Mesenchymal stem cell (in vitro differentiated cells and primary cell): ENCODE data around the gene DPY19L3.
"Not testable (repeated sequence)": the region's sequence is repeated elsewhere in the genome, so short reads cannot be mapped to it uniquely, and the experiment has no call there.

ENCODE experiments used
- DNase-seq: peaks from one replicate; pipeline ENCODE4 v3.0.0-alpha.2; 2013
- H2AFZ ChIP-seq: one replicate; pipeline ENCODE4 v1.6.1; 2013; ENCODE audit warnings: low read depth, mild to moderate bottlenecking, control low read depth, inconsistent platforms, low read length, moderate library complexity
- H2AK5ac ChIP-seq: 2 replicates; pipeline ENCODE4 v1.6.1; 2013; ENCODE audit warnings: low read length, moderate library complexity, mild to moderate bottlenecking, inconsistent platforms; ENCODE audit not compliant: severe bottlenecking
- H2BK120ac ChIP-seq: one replicate; pipeline ENCODE4 v1.6.1; 2013; ENCODE audit warnings: low read depth, mild to moderate bottlenecking, inconsistent platforms, low read length, moderate library complexity
- H2BK12ac ChIP-seq, 2 experiments: one replicate each; pipeline ENCODE4 v1.6.1; 2013; ENCODE audit warnings: inconsistent platforms in 2 of 2, low read length in 2 of 2, mild to moderate bottlenecking in 2 of 2, moderate library complexity in 2 of 2, control low read depth in 1 of 2
- H2BK15ac ChIP-seq: one replicate; pipeline ENCODE4 v1.6.1; 2013; ENCODE audit warnings: mild to moderate bottlenecking, low read depth, inconsistent platforms; ENCODE audit not compliant: poor library complexity, severe bottlenecking
- H2BK5ac ChIP-seq: 2 replicates; pipeline ENCODE4 v1.6.1; 2013; ENCODE audit warnings: low read depth, mild to moderate bottlenecking, low read length, control low read depth, inconsistent platforms; ENCODE audit not compliant: poor library complexity, severe bottlenecking
- H3K14ac ChIP-seq, 2 experiments: one replicate each; pipeline ENCODE4 v1.6.1; 2013; ENCODE audit warnings: inconsistent platforms in 2 of 2, low read length in 2 of 2, control low read depth in 1 of 2, mild to moderate bottlenecking in 1 of 2, moderate library complexity in 1 of 2
- H3K18ac ChIP-seq, 2 experiments: one replicate each; pipeline ENCODE4 v1.6.1; 2013; ENCODE audit warnings: inconsistent platforms in 2 of 2, low read length in 2 of 2, control low read depth in 1 of 2, low read depth in 1 of 2, mild to moderate bottlenecking in 1 of 2
- H3K23ac ChIP-seq, 2 experiments: one replicate each; pipeline ENCODE4 v1.6.1; 2013; ENCODE audit warnings: inconsistent platforms in 2 of 2, low read length in 2 of 2, mild to moderate bottlenecking in 2 of 2, moderate library complexity in 2 of 2, control low read depth in 1 of 2
- H3K27ac ChIP-seq: 2 replicates; pipeline ENCODE4 v1.5.1; 2013; ENCODE audit warnings: mild to moderate bottlenecking, moderate library complexity, low read length, control low read depth, inconsistent platforms; ENCODE audit not compliant: poor library complexity, severe bottlenecking
- H3K27me3 ChIP-seq, 2 experiments: 2 replicates each; pipeline versions ENCODE4 v1.6.1 to v1.7.0; 2013; ENCODE audit warnings: low read length in 2 of 2, mild to moderate bottlenecking in 2 of 2, moderate library complexity in 2 of 2, control low read depth in 1 of 2, inconsistent platforms in 1 of 2; ENCODE audit not compliant: control insufficient read depth in 1 of 2, insufficient read depth in 1 of 2
- H3K36me3 ChIP-seq, 2 experiments: 2 replicates each; pipeline versions ENCODE4 v1.6.1 to v1.7.0; 2013; ENCODE audit warnings: low read length in 2 of 2, control low read depth in 1 of 2, inconsistent platforms in 1 of 2, low read depth in 1 of 2, mild to moderate bottlenecking in 1 of 2; ENCODE audit not compliant: insufficient read depth in 2 of 2, control insufficient read depth in 1 of 2
- H3K4ac ChIP-seq, 2 experiments: one replicate each; pipeline ENCODE4 v1.6.1; 2013; ENCODE audit warnings: inconsistent platforms in 2 of 2, low read length in 2 of 2, mild to moderate bottlenecking in 2 of 2, moderate library complexity in 2 of 2, control low read depth in 1 of 2, low read depth in 1 of 2
- H3K4me1 ChIP-seq: 2 replicates; pipeline ENCODE4 v1.6.1; 2013; ENCODE audit warnings: low read depth, low read length, control low read depth; ENCODE audit not compliant: control insufficient read depth, insufficient read depth
- H3K4me2 ChIP-seq: 2 replicates; pipeline ENCODE4 v1.6.1; 2013; ENCODE audit warnings: low read length, mild to moderate bottlenecking, inconsistent platforms; ENCODE audit not compliant: poor library complexity, severe bottlenecking
- H3K4me3 ChIP-seq, 2 experiments: 2 replicates each; pipeline versions ENCODE4 v1.5.1 to v1.7.0; 2013; ENCODE audit warnings: low read length in 2 of 2, mild to moderate bottlenecking in 2 of 2, control low read depth in 1 of 2, low read depth in 1 of 2; ENCODE audit not compliant: insufficient read depth in 1 of 2
- H3K79me1 ChIP-seq: replicated peaks from 2 replicates; pipeline ENCODE4 v1.6.1; 2013; ENCODE audit warnings: mild to moderate bottlenecking, control low read depth, low read length, inconsistent platforms; ENCODE audit not compliant: poor library complexity, severe bottlenecking
- H3K9ac ChIP-seq: 2 replicates; pipeline ENCODE4 v1.7.0; 2013; ENCODE audit warnings: mild to moderate bottlenecking, low read length, moderate library complexity
- H3K9me3 ChIP-seq: 2 replicates; pipeline ENCODE4 v1.7.0; 2013; ENCODE audit warnings: mild to moderate bottlenecking, low read length; ENCODE audit not compliant: control insufficient read depth
- H4K8ac ChIP-seq: one replicate; pipeline ENCODE4 v1.6.1; 2013; ENCODE audit warnings: inconsistent platforms, mild to moderate bottlenecking, low read length, moderate library complexity
- H4K91ac ChIP-seq: one replicate; pipeline ENCODE4 v1.6.1; 2013; ENCODE audit warnings: mild to moderate bottlenecking, low read length, inconsistent platforms
- whole genome bisulfite sequencing: methylation state at CpG from one replicate; pipeline ENCODE4 v1.1.7; 2013; ENCODE audit warnings: mixed read lengths; 5-methylcytosine and 5-hydroxymethylcytosine counted together

The DPY19L3 gene

DNA sequence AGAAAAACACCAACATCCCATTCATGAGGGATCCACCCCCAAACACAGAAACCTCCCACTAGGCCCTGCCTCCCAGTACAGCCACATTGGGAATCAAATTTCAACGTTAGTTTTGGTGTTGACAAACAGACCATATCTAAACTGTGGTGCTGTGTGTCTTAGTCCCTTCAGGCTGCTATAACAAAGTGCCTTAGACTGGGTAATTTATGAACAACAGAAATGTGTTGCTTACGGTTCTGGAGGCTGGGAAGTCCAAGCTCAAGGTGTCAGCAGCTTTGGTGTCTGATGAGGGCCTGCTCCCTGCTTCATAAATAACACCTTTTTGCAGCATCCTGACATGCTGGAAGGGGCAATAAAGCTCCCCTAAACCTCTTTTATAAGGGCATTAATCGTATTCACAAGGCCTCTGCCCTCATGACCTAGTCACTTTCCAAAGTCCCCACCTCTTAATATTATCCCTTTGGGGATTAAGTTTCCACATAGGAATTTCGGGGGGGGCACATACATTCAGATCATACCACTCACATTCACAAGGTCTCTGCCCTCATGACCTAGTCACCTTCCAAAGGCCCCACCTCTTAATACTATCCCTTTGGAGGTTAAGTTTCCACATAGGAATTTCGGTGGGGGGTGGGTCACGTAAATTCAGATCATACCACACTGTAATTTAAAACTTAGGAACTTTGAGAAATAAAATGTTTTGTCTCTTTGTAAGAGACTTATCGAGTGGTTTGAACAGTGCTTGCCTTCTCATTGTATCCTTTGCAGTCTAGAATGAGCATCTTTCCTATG is 32.6 kb upstream of the DPY19L3 start:
- no peak overlapping the region for H3K23ac ChIP-seq
- WGBS: 48% methylated on average over 4 of the region's 7 CpGs
- H3K36me3 ChIP-seq: peaks cover 29 to 64% of the 10 kb centered on the region in 2 experiments
- H3K18ac ChIP-seq: peak overlapping the region; percentile 70 to 82
- H3K4me1 ChIP-seq: peaks cover 7% of the 10 kb centered on the region
- H3K4me2 ChIP-seq: peak overlapping the region; percentile 57
- H2BK12ac ChIP-seq: peak overlapping the region; percentile 20 to 54
- H3K4me3 ChIP-seq: peak overlapping the region in 1 of 2 experiments; percentile 6
- peak overlapping the region; percentile 24 to 79 for H3K4ac ChIP-seq
- H3K14ac ChIP-seq: no peak overlapping the region
- peak overlapping the region; percentile 60 for H2AK5ac ChIP-seq
- peak overlapping the region; percentile 87 for H4K8ac ChIP-seq
- H2BK5ac ChIP-seq: no peak overlapping the region
- peak overlapping the region; percentile 95 for H3K27ac ChIP-seq
- H3K79me1 ChIP-seq: peaks cover 33% of the 10 kb centered on the region
- no peaks in the 10 kb centered on the region for H3K27me3 ChIP-seq
- H3K9me3 ChIP-seq: no peaks in the 10 kb centered on the region
- DNase-seq: no peak
- H2BK15ac ChIP-seq: peak overlapping the region; percentile 77
- H4K91ac ChIP-seq: peak overlapping the region; percentile 82
- H3K9ac ChIP-seq: peak overlapping the region; percentile 7
- no peak overlapping the region for H2AFZ ChIP-seq
- peak overlapping the region; percentile 8 for H2BK120ac ChIP-seq

DNA sequence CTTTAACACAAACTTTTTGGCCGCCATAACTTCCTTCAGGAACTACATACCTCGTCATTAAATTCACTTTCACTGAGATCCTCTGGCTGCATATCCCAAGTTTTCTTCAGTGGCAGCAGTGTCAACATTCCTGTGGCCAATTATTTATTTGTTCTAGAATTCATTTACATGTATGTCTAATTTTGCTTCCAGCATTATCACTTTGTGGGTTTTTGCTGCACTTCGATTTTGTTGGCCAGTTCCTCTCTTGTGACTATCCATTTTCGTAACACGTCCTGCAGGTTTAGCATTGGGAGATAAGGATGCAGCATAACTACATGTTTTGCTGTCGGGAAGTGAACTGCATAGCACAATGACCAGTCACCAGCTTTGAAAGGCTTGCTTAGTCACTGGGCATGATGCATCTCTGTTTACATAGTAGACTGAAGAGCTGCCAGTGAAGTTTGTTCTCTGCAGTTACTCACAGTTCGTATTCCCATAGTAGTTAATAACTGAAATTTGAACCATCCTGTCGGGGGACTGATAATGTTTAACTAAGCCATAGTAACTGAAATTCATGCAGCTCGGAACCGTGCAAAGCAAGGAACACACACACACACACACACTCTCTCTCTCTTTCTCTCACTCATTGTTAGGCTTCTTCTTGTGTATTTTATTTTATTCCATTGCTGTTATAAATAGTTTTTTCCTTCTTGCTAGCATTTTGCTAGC is 31.8 kb upstream of the DPY19L3 start:
- 0% methylated on average over 6 of the region's 10 CpGs for WGBS
- no peak overlapping the region for H4K8ac ChIP-seq
- H2AFZ ChIP-seq: no peak overlapping the region
- peak overlapping the region in 1 of 2 experiments; percentile 33 for H3K4me3 ChIP-seq
- H3K9me3 ChIP-seq: no peaks in the 10 kb centered on the region
- H2BK15ac ChIP-seq: no peak overlapping the region
- H3K4me1 ChIP-seq: peaks cover 7% of the 10 kb centered on the region
- peak overlapping the region; percentile 43 for H3K9ac ChIP-seq
- no peak overlapping the region for H4K91ac ChIP-seq
- H3K27ac ChIP-seq: peak overlapping the region; percentile 95
- no peak overlapping the region for H2BK12ac ChIP-seq
- peak overlapping the region; percentile 57 for H3K4me2 ChIP-seq
- H3K14ac ChIP-seq: no peak overlapping the region
- peaks cover 34% of the 10 kb centered on the region for H3K79me1 ChIP-seq
- H3K27me3 ChIP-seq: no peaks in the 10 kb centered on the region
- H3K4ac ChIP-seq: no peak overlapping the region
- H3K36me3 ChIP-seq: peaks cover 29 to 69% of the 10 kb centered on the region in 2 experiments
- H2BK120ac ChIP-seq: no peak overlapping the region
- H3K18ac ChIP-seq: no peak overlapping the region
- DNase-seq: peak; percentile 99
- peak overlapping the region; percentile 71 for H2BK5ac ChIP-seq
- H2AK5ac ChIP-seq: no peak overlapping the region
- no peak overlapping the region for H3K23ac ChIP-seq

DNA sequence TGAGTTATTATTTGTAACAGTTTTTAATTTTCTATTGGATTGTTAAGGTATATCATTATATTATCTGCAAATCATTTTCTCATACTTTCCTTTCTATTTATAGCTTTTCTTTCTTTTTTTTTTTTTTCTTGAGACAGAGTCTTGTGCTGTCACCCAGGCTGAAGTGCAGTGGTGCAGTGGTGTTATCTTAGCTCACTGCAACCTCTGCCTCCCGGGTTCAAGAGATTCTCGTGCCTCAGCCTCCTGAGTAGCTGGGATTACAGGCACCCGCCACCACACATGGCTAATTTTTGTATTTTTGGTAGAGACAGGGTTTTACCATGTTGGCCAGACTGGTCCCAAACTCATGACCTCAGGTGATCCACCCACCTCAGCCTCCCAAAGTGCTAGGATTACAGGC is 31.2 kb upstream of the DPY19L3 start:
- Histone ChIP-seq H2BK12ac (peak overlapping the region; percentile 39 to 69), H3K4me3 (peak overlapping the region in 1 of 2 experiments; percentile 33), H3K18ac (peak overlapping the region in 1 of 2 experiments; percentile 76), H3K79me1 (peaks cover 32% of the 10 kb centered on the region), H3K9ac (peak overlapping the region; percentile 43), H3K36me3 (peaks cover 32 to 69% of the 10 kb centered on the region in 2 experiments), H3K4ac (peak overlapping the region in 1 of 2 experiments; percentile 75)
- H3K27me3 ChIP-seq, H3K27ac ChIP-seq, H3K4me2 ChIP-seq, H3K9me3 ChIP-seq, H4K91ac ChIP-seq, H2BK5ac ChIP-seq, H3K14ac ChIP-seq, H2AK5ac ChIP-seq, H3K23ac ChIP-seq, H2BK15ac ChIP-seq, H2AFZ ChIP-seq, H2BK120ac ChIP-seq, H4K8ac ChIP-seq, H3K4me1 ChIP-seq, DNase-seq: not testable (repeated sequence)
- 92% methylated on average over 3 of the region's 3 CpGs for WGBS

DNA sequence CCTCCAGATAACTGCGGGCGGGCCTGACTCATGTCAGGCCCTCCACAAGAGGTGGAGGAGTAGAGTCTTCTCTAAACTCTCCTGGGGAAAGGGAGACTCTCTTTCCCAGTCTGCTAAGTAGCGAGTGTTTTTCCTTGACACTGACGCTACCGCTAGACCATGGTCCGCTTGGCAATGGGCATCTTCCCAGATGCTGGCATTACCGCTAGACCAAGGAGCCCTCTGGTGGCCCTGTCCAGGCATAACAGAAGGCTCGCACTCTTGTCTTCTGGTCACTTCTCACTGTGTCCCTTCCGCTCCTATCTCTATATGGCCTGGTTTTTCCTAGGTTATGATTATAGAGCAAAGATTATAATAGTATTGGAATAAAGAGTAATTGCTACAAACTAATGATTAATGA is 28.5 kb upstream of the DPY19L3 start:
- not testable (repeated sequence) for H3K23ac ChIP-seq, H2BK120ac ChIP-seq, H2BK5ac ChIP-seq, DNase-seq, H3K4ac ChIP-seq, H3K9ac ChIP-seq, H4K8ac ChIP-seq, H2BK15ac ChIP-seq, H3K18ac ChIP-seq, H3K9me3 ChIP-seq, H4K91ac ChIP-seq, H3K14ac ChIP-seq, H3K4me2 ChIP-seq, H3K4me1 ChIP-seq, H2AK5ac ChIP-seq, H3K4me3 ChIP-seq, H2AFZ ChIP-seq, H3K27ac ChIP-seq, H2BK12ac ChIP-seq, H3K27me3 ChIP-seq
- peaks cover 30% of the 10 kb centered on the region for H3K79me1 ChIP-seq
- H3K36me3 ChIP-seq: peaks cover 32 to 78% of the 10 kb centered on the region in 2 experiments
- 94% methylated on average over 8 of the region's 9 CpGs for WGBS
